WERI-Rb-1 (cell line): ENCODE measurements around the gene CBFB.
A peak's percentile ranks its signal among the peaks of the same experiment; 100 is the strongest.

ENCODE experiments used
- DNase-seq: peaks from one replicate; pipeline ENCODE4 v3.0.0-alpha.2; 2020
- H3K27ac ChIP-seq: fragments of 250-450 bp; sonication (Bioruptor Pico); 2 replicates; pipeline ENCODE4 v1.5.1; 2020; ENCODE audit warnings: mild to moderate bottlenecking, moderate library complexity
- H3K27me3 ChIP-seq: fragments of 250-450 bp; sonication (Bioruptor Pico); 2 replicates; pipeline ENCODE4 v1.5.1; 2021; ENCODE audit warnings: mild to moderate bottlenecking, low read depth, moderate library complexity; ENCODE audit not compliant: insufficient read depth, severe bottlenecking
- H3K36me3 ChIP-seq: fragments of 250-450 bp; sonication (Bioruptor Pico); 2 replicates; pipeline ENCODE4 v1.5.1; 2020; ENCODE audit warnings: mild to moderate bottlenecking, moderate library complexity
- H3K4me3 ChIP-seq: 2 replicates; pipeline ENCODE4 v1.5.1; 2011; ENCODE audit warnings: low read depth, mild to moderate bottlenecking, control low read depth, low read length
- H3K9me3 ChIP-seq: fragments of 250-450 bp; sonication (Bioruptor Pico); 2 replicates; pipeline ENCODE4 v1.5.1; 2021; ENCODE audit warnings: mild to moderate bottlenecking, moderate library complexity; ENCODE audit not compliant: severe bottlenecking
- CTCF ChIP-seq: IDR thresholded peaks from 2 replicates; pipeline ENCODE4 v1.5.1; 2011; ENCODE audit warnings: low read depth, mild to moderate bottlenecking, control low read depth, inconsistent platforms, low read length

The CBFB gene

GRCh38 chr16:67014634-67015312, 14.2 kb upstream of the CBFB start:
- TF ChIP-seq CTCF: no peak
- DNase-seq: no peak
- Histone ChIP-seq H3K9me3 (no peaks in the 10 kb centered on the region), H3K4me3 (peak overlapping the region; percentile 67), H3K27ac (peak overlapping the region; percentile 63; the same call in 1 of the 2 replicates), H3K27me3 (no peaks in the 10 kb centered on the region), H3K36me3 (no peaks in the 10 kb centered on the region)

GRCh38 chr16:67015313-67015731, 13.6 kb upstream of the CBFB start:
- peak; percentile 70 for TF ChIP-seq CTCF
- Histone ChIP-seq H3K27me3 (no peaks in the 10 kb centered on the region), H3K9me3 (no peaks in the 10 kb centered on the region), H3K4me3 (no peak overlapping the region), H3K36me3 (no peaks in the 10 kb centered on the region), H3K27ac (no peak overlapping the region)
- DNase-seq: peak; percentile 42

- DNase-seq: no peak
- H3K36me3 ChIP-seq: no peaks in the 10 kb centered on the region
- H3K9me3 ChIP-seq: no peaks in the 10 kb centered on the region
- no peak for TF ChIP-seq CTCF
- no peak overlapping the region for H3K27ac ChIP-seq
- H3K27me3 ChIP-seq: no peaks in the 10 kb centered on the region
- no peak overlapping the region for H3K4me3 ChIP-seq
Observed at GRCh38 chr16:67016143-67016542, 12.8 kb upstream of the CBFB start.

- TF ChIP-seq CTCF: no peak
- Histone ChIP-seq H3K27me3 (no peaks in the 10 kb centered on the region), H3K36me3 (no peaks in the 10 kb centered on the region), H3K27ac (no peak overlapping the region), H3K4me3 (no peak overlapping the region), H3K9me3 (no peaks in the 10 kb centered on the region)
- DNase-seq: no peak
Observed at GRCh38 chr16:67016681-67017420, 12.1 kb upstream of the CBFB start.

GRCh38 chr16:67017421-67017750, 11.6 kb upstream of the CBFB start:
- H3K27me3 ChIP-seq: no peaks in the 10 kb centered on the region
- H3K9me3 ChIP-seq: no peaks in the 10 kb centered on the region
- no peaks in the 10 kb centered on the region for H3K36me3 ChIP-seq
- DNase-seq: no peak
- H3K4me3 ChIP-seq: no peak overlapping the region
- H3K27ac ChIP-seq: no peak overlapping the region
- no peak for TF ChIP-seq CTCF
